ENCODE data around the gene MAEA.

Gene MAEA

DNA sequence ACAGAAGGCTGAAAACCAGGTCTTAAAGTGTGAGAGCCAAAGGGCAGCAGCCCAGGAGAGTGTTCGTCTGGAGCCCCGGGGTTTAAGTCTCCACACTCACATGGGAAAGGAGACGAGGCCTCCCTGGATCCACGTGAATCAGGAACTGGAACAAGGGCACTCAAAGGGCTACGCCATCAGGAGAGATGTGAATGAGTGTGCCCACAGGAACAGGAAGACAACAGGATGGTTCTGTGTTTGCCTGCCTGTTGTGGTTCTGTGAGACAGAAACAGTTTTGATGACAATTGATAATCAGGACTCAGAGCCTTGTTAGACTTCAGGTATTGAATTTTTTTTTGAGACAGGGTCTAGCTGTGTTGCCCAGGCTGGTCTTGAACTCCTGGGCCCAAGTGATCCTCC is 35.9 kb upstream of the MAEA start:
- no peaks in the 10 kb centered on the region for H3K9me3 Mint-ChIP-seq
- H3K36me3 Mint-ChIP-seq (ENCODE audit: insufficient read depth), result peaks cover 15% of the 10 kb centered on the region
- peak overlapping the region; percentile 14 for H3K4me3 Mint-ChIP-seq

DNA sequence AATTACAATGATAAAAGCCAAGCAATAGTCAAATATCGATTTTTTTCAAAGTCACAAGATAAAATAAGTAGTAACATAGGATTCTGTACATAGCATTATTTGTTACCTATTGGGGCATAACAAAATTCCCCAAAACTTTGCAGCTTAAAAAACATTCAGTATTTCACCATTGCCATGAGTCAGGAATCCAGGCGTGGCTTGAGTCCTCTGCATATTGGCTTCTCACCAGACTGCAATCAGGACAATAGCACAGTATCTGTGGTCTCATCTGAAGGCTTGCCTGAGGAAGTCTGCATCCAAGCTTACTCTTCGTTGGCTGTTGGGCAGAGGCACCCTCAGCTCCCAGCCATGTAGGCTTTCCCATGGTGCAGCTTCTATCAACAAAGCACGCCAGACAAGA is 34.5 kb upstream of the MAEA start:
- Mint-ChIP-seq H3K4me3 (no peak overlapping the region), H3K9me3 (no peaks in the 10 kb centered on the region), H3K27ac (ENCODE audit: low read depth) (peak overlapping the region; percentile 76), H3K36me3 (ENCODE audit: insufficient read depth) (peaks cover 7% of the 10 kb centered on the region), H3K27me3 (no peaks in the 10 kb centered on the region), H3K4me1 (peaks cover 46% of the 10 kb centered on the region)
- DNase-seq (ENCODE audit: low spot score in 2 of 2) (no peak), ATAC-seq (replicated peaks; ENCODE audit: extremely low read depth, poor library complexity, severe bottlenecking) (no peak)

More for the DNA sequence above, 35.9 kb upstream of the MAEA start:
- peaks cover 52% of the 10 kb centered on the region for H3K4me1 Mint-ChIP-seq
- DNase-seq (ENCODE audit: low spot score in 2 of 2) (no peak), ATAC-seq (replicated peaks; ENCODE audit: extremely low read depth, poor library complexity, severe bottlenecking) (no peak)
- H3K27me3 Mint-ChIP-seq, result no peaks in the 10 kb centered on the region
- peak overlapping the region; percentile 76 for H3K27ac Mint-ChIP-seq (ENCODE audit: low read depth)

DNA sequence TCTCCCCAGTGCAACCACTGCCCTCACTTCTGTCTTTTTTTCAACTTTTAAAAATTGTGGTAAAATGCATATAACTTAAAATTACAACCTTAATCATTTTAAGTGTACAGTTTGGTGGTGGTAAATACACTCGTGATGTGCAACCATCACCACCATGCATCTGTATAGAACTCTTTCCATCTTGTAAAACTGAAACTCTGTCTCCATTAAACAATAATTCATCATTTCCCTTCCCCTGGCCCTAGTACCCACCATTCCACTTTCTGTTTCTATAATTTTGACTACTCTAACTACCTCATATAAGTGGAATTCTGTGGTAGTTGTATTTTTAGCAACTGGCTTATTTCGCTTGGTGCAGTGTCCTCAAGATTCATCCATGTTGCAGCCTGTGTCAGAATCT is 34.0 kb upstream of the MAEA start:
- no peak overlapping the region for H3K4me3 Mint-ChIP-seq
- H3K27ac Mint-ChIP-seq (ENCODE audit: low read depth), result no peak overlapping the region
- no peaks in the 10 kb centered on the region for H3K27me3 Mint-ChIP-seq
- peaks cover 4% of the 10 kb centered on the region for H3K36me3 Mint-ChIP-seq (ENCODE audit: insufficient read depth)
- H3K4me1 Mint-ChIP-seq, result peaks cover 41% of the 10 kb centered on the region
- DNase-seq (ENCODE audit: low spot score in 2 of 2) (no peak), ATAC-seq (replicated peaks; ENCODE audit: extremely low read depth, poor library complexity, severe bottlenecking) (no peak)
- H3K9me3 Mint-ChIP-seq, result no peaks in the 10 kb centered on the region

- Mint-ChIP-seq H3K27me3 (no peaks in the 10 kb centered on the region), H3K4me3 (no peak overlapping the region), H3K9me3 (no peaks in the 10 kb centered on the region), H3K36me3 (ENCODE audit: insufficient read depth) (no peaks in the 10 kb centered on the region), H3K4me1 (peaks cover 15% of the 10 kb centered on the region), H3K27ac (ENCODE audit: low read depth) (no peak overlapping the region)
- DNase-seq (ENCODE audit: low spot score in 2 of 2) (no peak), ATAC-seq (replicated peaks; ENCODE audit: extremely low read depth, poor library complexity, severe bottlenecking) (no peak)
These were observed 31.2 kb upstream of the MAEA start for GRCh38 chr4:1258457-1258856.

- H3K4me3 Mint-ChIP-seq, result no peak overlapping the region
- H3K27me3 Mint-ChIP-seq, result no peaks in the 10 kb centered on the region
- ATAC-seq (replicated peaks; ENCODE audit: extremely low read depth, poor library complexity, severe bottlenecking), result no peak
These were observed 29.7 kb upstream of the MAEA start for GRCh38 chr4:1259966-1260365.

DNA sequence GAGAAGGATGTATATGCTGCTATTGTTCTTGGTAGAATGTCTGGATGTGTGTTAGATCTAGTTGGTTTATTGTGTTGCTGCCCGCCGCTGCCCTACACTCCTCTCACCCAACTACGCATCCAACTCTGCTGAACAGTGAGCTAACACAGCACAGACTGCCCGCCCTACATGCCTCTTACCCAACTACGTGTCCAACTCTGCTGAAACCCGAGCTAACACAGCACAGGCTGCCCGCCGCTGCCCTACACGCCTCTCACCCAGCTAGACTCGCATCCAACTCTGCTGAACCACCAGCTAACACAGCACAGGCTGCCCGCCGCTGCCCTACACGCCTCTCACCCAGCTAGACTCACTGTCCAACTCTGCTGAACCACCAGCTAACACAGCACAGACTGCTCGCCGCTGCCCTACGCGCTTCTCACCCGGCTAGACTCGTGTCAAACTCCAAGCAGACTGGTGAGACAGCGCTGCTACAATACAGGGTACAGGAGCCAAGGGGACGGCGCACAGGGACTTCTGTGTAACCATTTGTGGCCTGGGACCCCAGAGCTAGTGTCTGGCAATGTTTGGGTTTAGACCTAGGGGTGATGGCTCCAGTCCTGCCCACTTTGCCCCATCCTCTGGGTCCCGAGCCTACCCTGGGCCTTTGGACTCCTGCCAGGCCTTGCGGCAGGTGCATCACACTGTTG is 29.1 kb upstream of the MAEA start:
- no peaks in the 10 kb centered on the region for H3K9me3 Mint-ChIP-seq
- peak overlapping the region; percentile 66 for H3K27ac Mint-ChIP-seq (ENCODE audit: low read depth)
- no peak overlapping the region for H3K4me3 Mint-ChIP-seq
- no peaks in the 10 kb centered on the region for H3K4me1 Mint-ChIP-seq
- H3K36me3 Mint-ChIP-seq (ENCODE audit: insufficient read depth), result no peaks in the 10 kb centered on the region
- no peaks in the 10 kb centered on the region for H3K27me3 Mint-ChIP-seq
- DNase-seq (ENCODE audit: low spot score in 2 of 2) (no peak), ATAC-seq (replicated peaks; ENCODE audit: extremely low read depth, poor library complexity, severe bottlenecking) (no peak)

More at GRCh38 chr4:1259966-1260365, 29.7 kb upstream of the MAEA start:
- H3K27ac Mint-ChIP-seq (ENCODE audit: low read depth), result no peak overlapping the region
- no peaks in the 10 kb centered on the region for H3K36me3 Mint-ChIP-seq (ENCODE audit: insufficient read depth)
- H3K4me1 Mint-ChIP-seq, result no peaks in the 10 kb centered on the region
- no peaks in the 10 kb centered on the region for H3K9me3 Mint-ChIP-seq
- no peak for DNase-seq (ENCODE audit: low spot score in 2 of 2)

DNA sequence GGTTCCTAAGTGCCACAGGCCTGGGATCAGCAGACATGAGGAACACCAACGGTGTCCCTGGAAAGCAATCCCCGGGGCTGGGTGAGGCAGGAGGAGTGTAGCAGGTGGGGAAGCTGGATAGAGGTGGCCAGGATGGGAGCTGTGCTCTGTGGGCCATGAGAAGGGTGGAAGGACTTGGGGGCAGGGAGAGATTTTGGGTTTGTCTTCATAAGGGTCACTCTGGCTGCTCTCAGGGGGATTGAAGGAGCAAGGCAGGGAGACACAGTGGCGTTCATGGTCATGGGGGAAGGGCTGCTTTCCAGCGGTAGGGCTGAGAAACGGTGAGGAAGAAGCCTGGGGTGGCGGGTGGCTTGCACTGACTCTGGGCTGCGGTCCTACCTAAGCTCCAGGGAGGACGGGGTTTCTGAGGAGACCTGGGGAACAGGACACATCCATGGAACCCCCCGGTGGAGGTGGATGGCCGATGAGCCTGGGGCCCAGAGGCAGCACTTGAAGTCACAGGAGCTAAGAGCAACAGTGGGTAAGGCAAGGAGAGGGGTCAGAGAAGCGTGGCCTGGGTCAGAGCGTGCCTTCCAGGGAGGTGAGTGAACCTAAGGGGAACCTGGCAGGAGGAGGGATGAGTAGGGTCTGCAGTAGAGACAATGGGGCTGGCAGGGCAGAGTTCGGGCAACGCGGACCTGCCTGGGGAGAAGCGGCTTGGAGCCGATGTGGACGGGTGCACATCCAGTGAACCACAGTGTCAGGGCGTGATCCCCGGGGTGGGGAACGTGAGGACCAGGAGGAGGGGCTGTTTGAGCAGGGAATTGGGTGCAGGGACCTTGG is 28.4 kb upstream of the MAEA start:
- peak overlapping the region; percentile 66 for H3K27ac Mint-ChIP-seq (ENCODE audit: low read depth)
- no peak overlapping the region for H3K4me3 Mint-ChIP-seq
- no peaks in the 10 kb centered on the region for H3K9me3 Mint-ChIP-seq
- ATAC-seq (replicated peaks; ENCODE audit: extremely low read depth, poor library complexity, severe bottlenecking) (no peak), DNase-seq (ENCODE audit: low spot score in 2 of 2) (no peak)
- no peaks in the 10 kb centered on the region for H3K27me3 Mint-ChIP-seq
- no peaks in the 10 kb centered on the region for H3K36me3 Mint-ChIP-seq (ENCODE audit: insufficient read depth)
- no peaks in the 10 kb centered on the region for H3K4me1 Mint-ChIP-seq

DNA sequence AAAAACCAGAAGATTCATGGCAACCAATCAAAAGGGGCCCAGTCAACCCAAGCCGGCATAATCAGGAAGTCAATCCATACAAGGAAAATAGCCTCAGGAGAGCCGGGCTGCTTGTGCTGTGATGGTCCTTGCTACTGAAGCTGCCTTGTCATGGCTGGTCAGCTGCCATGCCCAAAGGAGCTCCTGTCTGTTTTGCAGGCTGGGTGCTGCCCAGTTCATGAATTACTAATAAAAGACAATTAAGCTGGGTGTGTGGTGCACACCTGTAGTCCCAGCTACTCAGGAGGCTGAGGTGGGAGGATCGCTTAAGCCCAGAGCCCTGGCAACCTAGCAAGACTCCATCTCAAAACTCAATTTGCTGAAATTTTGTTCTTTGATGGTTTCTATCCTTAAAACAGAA is 24.7 kb upstream of the MAEA start:
- Mint-ChIP-seq H3K27ac (ENCODE audit: low read depth) (no peak overlapping the region), H3K9me3 (no peaks in the 10 kb centered on the region), H3K36me3 (ENCODE audit: insufficient read depth) (peaks cover 6% of the 10 kb centered on the region), H3K27me3 (no peaks in the 10 kb centered on the region), H3K4me1 (peaks cover 9% of the 10 kb centered on the region), H3K4me3 (no peak overlapping the region)
- no peak for DNase-seq (ENCODE audit: low spot score in 2 of 2)
- ATAC-seq (replicated peaks; ENCODE audit: extremely low read depth, poor library complexity, severe bottlenecking), result no peak

DNA sequence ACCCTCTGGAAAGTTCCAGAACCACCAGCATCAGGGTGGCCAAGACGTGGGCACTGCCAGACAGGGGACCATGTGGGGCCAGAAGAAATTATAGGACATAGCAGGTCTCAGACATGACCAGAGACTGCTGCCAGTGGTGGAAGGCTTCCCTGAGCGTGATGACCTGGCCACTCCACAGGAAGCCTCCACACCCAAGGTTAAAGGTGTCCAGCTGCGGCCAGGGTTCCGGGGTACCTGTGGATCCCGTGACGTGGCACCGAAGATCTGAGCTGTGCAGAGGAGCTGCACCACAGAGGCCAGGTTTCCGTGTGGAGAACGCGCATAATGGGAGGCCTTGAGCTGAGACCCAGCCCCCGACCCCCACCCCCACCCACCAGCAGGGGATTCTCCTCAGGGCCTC is 24.3 kb upstream of the MAEA start:
- ATAC-seq (replicated peaks; ENCODE audit: extremely low read depth, poor library complexity, severe bottlenecking) (no peak), DNase-seq (ENCODE audit: low spot score in 2 of 2) (no peak)
- no peaks in the 10 kb centered on the region for H3K27me3 Mint-ChIP-seq
- H3K9me3 Mint-ChIP-seq, result no peaks in the 10 kb centered on the region
- H3K4me3 Mint-ChIP-seq, result no peak overlapping the region
- peaks cover 6% of the 10 kb centered on the region for H3K36me3 Mint-ChIP-seq (ENCODE audit: insufficient read depth)
- H3K4me1 Mint-ChIP-seq, result peaks cover 9% of the 10 kb centered on the region
- H3K27ac Mint-ChIP-seq (ENCODE audit: low read depth), result no peak overlapping the region

- no peak for DNase-seq (ENCODE audit: low spot score in 2 of 2)
- no peaks in the 10 kb centered on the region for H3K9me3 Mint-ChIP-seq
- H3K36me3 Mint-ChIP-seq (ENCODE audit: insufficient read depth), result peaks cover 6% of the 10 kb centered on the region
- peak overlapping the region; percentile 71 for H3K4me3 Mint-ChIP-seq
- no peaks in the 10 kb centered on the region for H3K27me3 Mint-ChIP-seq
- peaks cover 9% of the 10 kb centered on the region for H3K4me1 Mint-ChIP-seq
- peak overlapping the region; percentile 96 for H3K27ac Mint-ChIP-seq (ENCODE audit: low read depth)
- ATAC-seq (replicated peaks; ENCODE audit: extremely low read depth, poor library complexity, severe bottlenecking), result peak; percentile 52
These were observed 22.6 kb upstream of the MAEA start for GRCh38 chr4:1266881-1267763.

GRCh38 chr4:1269209-1269608 is 20.5 kb upstream of the MAEA start:
- Mint-ChIP-seq H3K27ac (ENCODE audit: low read depth) (no peak overlapping the region), H3K36me3 (ENCODE audit: insufficient read depth) (peaks cover 6% of the 10 kb centered on the region), H3K4me3 (no peak overlapping the region), H3K4me1 (peaks cover 9% of the 10 kb centered on the region), H3K27me3 (no peaks in the 10 kb centered on the region), H3K9me3 (no peaks in the 10 kb centered on the region)
- ATAC-seq (replicated peaks; ENCODE audit: extremely low read depth, poor library complexity, severe bottlenecking) (no peak), DNase-seq (ENCODE audit: low spot score in 2 of 2) (no peak)

GRCh38 chr4:1271686-1272085 is 18.0 kb upstream of the MAEA start:
- Mint-ChIP-seq H3K9me3 (no peaks in the 10 kb centered on the region), H3K36me3 (ENCODE audit: insufficient read depth) (peaks cover 8% of the 10 kb centered on the region), H3K4me1 (peaks cover 9% of the 10 kb centered on the region), H3K27me3 (no peaks in the 10 kb centered on the region), H3K4me3 (no peak overlapping the region), H3K27ac (ENCODE audit: low read depth) (no peak overlapping the region)
- ATAC-seq (replicated peaks; ENCODE audit: extremely low read depth, poor library complexity, severe bottlenecking) (no peak), DNase-seq (ENCODE audit: low spot score in 2 of 2) (no peak)
